ENCODE measurements around the gene NUP188. TPM values are rescaled to one million over a fixed set of nuclear protein-coding genes. Genes with fewer than 3 reads are reported as not detected.
A peak's percentile ranks its signal among the peaks of the same experiment; 100 is the strongest.

Gene NUP188
- total and polyA plus RNA-seq, 2 of the 4 experiments (the other 2 are of a cell fraction), result 53.0 to 59.1 TPM

- no peaks in the 10 kb centered on the region for H3K9me3 ChIP-seq (ENCODE audit: control insufficient read depth, insufficient read depth, low read length)
- dilution Hi-C loops (cut with HindIII; ENCODE audit: low sequenced_read_pairs, unreplicated experiment), result no loop called here
These were observed 75.8 kb downstream of the NUP188 start for GRCh38 chr9:129023036-129023907.

More at GRCh38 chr9:129023036-129023907, 75.8 kb downstream of the NUP188 start:
- H2AFZ ChIP-seq (replicated peaks; ENCODE audit: low read length, poor library complexity), result peak overlapping the region; percentile 69
- H3K36me3 ChIP-seq (ENCODE audit: control insufficient read depth, insufficient read depth, low read length), result no peaks in the 10 kb centered on the region
- H4K91ac ChIP-seq (ENCODE audit: insufficient read depth, low read depth, low read length), result no peak overlapping the region
- H3K4me3 ChIP-seq (ENCODE audit: insufficient read depth, low read depth, low read length), result no peak overlapping the region
- CTCF ChIA-PET, result interaction anchor here (1.1 kb wide), 1 partner anchor 16 kb away, joined by 3 read pairs; no protein-coding TSS in a partner anchor
- in situ Hi-C loops (cut with MboI; ENCODE audit: low sequenced_read_pairs) (no loop called here), intact Hi-C loops (cut with micrococcal nuclease) (no loop called here)
- H3K27ac ChIP-seq (ENCODE audit: insufficient read depth, low read length), result peak overlapping the region; percentile 69
- no peak overlapping the region; the same call in 1 of the 2 replicates for H3K18ac ChIP-seq (ENCODE audit: low read depth, low read length)
- H2AK9ac ChIP-seq (replicated peaks; ENCODE audit: low read depth, low read length, poor library complexity), result peak overlapping the region; percentile 79
- H3K9ac ChIP-seq (ENCODE audit: low read depth, low read length), result no peak overlapping the region
- H4K5ac ChIP-seq (ENCODE audit: low read depth, low read length), result peak overlapping the region; percentile 67; the same call in 1 of the 2 replicates
- no peak overlapping the region for H2BK120ac ChIP-seq (ENCODE audit: low read depth, low read length)
- peak overlapping the region; percentile 39; the same call in 1 of the 2 replicates for H3K4me2 ChIP-seq (ENCODE audit: low read depth, low read length)
- 72% methylated on average over 10 of the region's 16 CpGs; no CpG with 5 or more reads in 1 of the 2 experiments for WGBS, 2 experiments (ENCODE audit: extremely low coverage in 2 of 2, insufficient read length in 1 of 2)
- H3K4ac ChIP-seq (ENCODE audit: low read depth, low read length), result peak overlapping the region; percentile 69
- H3K56ac ChIP-seq (ENCODE audit: extremely low read depth, insufficient read depth, low read length), result no peak overlapping the region
- POLR2A ChIA-PET (ENCODE audit: unreplicated experiment), result no interaction called here
- no peak overlapping the region; the same call in 2 of the 3 replicates for H2BK15ac ChIP-seq (ENCODE audit: low read depth, low read length)
- H3K14ac ChIP-seq (replicated peaks; ENCODE audit: low read depth, low read length), result peak overlapping the region; percentile 66; the same call in 1 of the 2 replicates
- H3K27me3 ChIP-seq (ENCODE audit: control insufficient read depth, insufficient read depth, low read length), result no peaks in the 10 kb centered on the region
- peak overlapping the region; percentile 70; the same call in 1 of the 2 replicates for H2AK5ac ChIP-seq (ENCODE audit: low read depth, low read length)
- peaks cover 19% of the 10 kb centered on the region for H3K9me1 ChIP-seq (ENCODE audit: insufficient read depth, low read length)
- peaks cover 27% of the 10 kb centered on the region for H3K4me1 ChIP-seq (ENCODE audit: control insufficient read depth, insufficient read depth, low read length)
- peaks cover 20% of the 10 kb centered on the region for H4K20me1 ChIP-seq (ENCODE audit: insufficient read depth, low read length)
- TF ChIP-seq MXI1 (IDR thresholded peaks at IDR 0.05; ENCODE audit: borderline replicate concordance, low read depth, low read length) (no peak), FOS (IDR thresholded peaks at IDR 0.05; ENCODE audit: low read depth, low read length) (peak; percentile 58), RCOR1 (IDR thresholded peaks at IDR 0.05; ENCODE audit: insufficient replicate concordance, low read length) (peak; percentile 100), ELK1 (IDR thresholded peaks at IDR 0.05; ENCODE audit: borderline replicate concordance, low read depth, low read length) (no peak), CTCF (conservative IDR thresholded peaks at IDR 0.05; ENCODE audit: low read depth, low read length) (no peak), RAD21 (IDR thresholded peaks at IDR 0.05; ENCODE audit: low read length) (no peak), MAZ (IDR thresholded peaks at IDR 0.05; ENCODE audit: borderline replicate concordance, low read depth, low read length) (peak; percentile 45; the same call in 1 of the 2 replicates), CHD1 (IDR thresholded peaks at IDR 0.05; ENCODE audit: low read depth, low read length) (no peak), MAFK (IDR thresholded peaks at IDR 0.05; ENCODE audit: low read depth, low read length) (no peak), SMC3 (IDR thresholded peaks at IDR 0.05; ENCODE audit: low read depth, low read length) (no peak)
- H2BK20ac ChIP-seq (ENCODE audit: low read depth, low read length), result peak overlapping the region; percentile 34; the same call in 1 of the 2 replicates
- peak overlapping the region in 1 of 2 experiments; percentile 46; a peak in 1 of 4 replicates for H4K8ac ChIP-seq (ENCODE audit: low read depth in 2 of 2, low read length in 2 of 2)
- peak overlapping the region; percentile 71; the same call in 1 of the 2 replicates for H3K23ac ChIP-seq (ENCODE audit: low read depth, low read length)
- H2BK5ac ChIP-seq (ENCODE audit: low read depth, low read length, poor library complexity, severe bottlenecking), result peak overlapping the region; percentile 11
- H3K79me1 ChIP-seq (ENCODE audit: low read depth in 1 of 2, low read length in 2 of 2), result peaks cover 21 to 55% of the 10 kb centered on the region in 2 experiments
- DNase-seq (peak; percentile 79), ATAC-seq (ENCODE audit: low read depth) (peak; percentile 28)
- no TSS peak for BruUV-seq (replicated peaks)
